ENCODE results near the gene WWC2.

Gene WWC2

DNA sequence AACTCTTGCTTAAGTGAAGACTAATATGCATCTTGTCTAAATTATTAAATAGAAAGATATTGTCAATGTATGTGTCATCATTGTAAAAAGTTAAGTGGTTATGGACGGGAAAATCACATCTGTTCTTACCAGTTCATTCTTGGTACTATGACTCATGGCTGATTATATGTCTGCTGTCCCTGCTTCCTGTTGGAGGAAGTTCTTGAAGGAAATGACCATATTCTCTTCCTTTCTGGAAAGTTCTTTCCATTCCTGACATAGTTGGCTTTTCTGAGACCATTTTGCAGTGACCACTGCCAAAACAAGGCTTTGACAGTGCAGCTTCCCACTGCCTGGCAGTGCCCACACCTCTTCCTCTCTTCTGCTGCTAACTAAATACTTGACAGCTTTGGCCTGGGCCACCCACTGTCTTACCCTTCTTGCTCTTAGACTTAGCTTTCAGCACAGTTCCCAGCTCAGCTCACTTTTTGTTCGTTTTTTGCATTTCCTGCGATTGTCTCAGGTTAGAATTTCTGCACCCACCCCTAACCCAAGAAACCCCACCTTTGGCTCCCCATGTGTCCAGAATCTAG lies 236.4 kb downstream of the WWC2 start:
- DNase-seq = peak; percentile 94

DNA sequence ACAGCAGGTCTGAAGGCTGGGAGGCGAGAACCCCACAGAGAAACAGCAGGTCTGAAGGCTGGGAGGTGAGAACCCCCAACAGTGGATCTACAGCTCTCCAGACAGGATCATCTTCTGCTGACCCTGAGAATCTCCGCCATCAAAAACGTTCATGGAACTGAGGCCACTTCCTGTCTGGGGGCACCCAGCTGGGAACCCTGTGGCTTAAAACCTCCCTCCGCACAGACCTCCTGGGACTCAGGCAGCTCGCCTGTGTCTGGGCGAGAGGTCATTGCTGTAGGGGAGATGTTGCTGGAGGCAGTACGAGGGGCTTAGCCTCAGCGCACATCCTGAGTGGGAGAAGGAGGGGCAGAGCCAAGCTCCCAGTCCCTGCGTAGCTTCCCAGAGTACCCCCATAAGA lies 238.3 kb downstream of the WWC2 start:
- no peak for DNase-seq

DNA sequence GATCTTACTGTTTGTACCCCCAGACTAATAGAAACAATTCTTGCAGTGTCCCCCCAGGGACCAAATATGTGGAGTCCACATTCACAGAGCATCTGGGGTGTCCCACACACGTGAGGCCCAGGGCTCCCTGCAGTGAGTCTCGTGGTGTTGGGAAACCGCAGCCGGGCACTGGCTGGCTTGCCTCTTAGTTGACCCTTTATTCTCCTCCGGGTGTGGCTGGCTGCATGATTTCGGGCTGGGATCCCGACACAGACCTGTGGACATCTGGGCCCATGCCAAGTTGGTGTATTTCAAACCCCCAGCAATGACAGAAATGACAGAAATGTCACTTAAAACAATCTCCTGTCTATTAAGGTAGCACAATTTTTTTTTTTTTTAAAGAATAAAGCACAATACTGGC lies 238.8 kb downstream of the WWC2 start:
- no peak for DNase-seq

DNA sequence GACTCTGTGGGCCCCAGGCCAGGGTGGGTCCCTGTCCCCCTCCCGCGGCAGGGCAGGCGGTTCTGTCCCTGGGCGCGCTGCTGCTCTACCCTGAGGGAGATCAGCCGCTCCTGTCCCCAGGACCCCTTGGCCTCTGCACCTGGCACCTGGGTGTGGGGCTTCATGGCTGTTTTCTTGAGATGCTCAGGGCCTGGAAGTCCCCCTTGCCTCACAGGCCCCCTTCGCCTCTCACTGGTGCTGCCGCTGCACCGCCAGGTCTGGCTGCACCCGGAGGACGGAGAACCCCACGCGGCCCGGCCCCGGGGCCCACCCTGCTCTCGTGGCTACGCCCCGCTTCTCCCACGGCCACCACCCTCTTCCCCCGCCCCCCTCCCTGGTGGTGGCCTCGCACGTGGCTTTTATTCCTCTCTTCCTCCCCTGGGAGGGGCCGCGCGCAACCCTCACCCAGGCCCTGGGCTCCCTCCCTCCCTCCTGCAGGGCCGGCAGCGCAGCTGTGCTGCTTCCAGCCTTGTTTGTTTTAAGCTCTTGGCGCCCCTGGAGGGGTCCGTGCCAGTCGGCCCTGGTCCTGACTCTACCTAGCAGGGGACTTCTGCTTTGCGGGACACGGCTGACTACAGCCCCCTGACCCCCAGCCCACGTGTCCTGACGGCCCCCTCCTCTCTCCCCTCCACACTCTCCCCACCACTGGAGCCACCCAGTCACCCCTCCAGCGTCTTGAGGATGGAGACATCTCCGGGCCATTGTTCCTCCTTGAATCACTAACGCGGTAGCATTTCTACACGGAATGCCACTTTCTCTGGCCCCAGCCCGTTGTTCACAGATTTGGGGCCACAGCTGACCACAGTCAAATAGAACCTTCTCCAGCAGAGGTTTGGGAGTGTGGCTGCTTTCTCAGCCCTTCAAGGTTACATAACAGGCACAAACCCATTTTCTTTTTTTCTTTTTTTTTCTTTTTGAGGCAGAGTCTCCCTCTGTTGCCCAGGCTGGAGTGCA lies 243.8 kb downstream of the WWC2 start:
- peak; percentile 26 for DNase-seq

DNA sequence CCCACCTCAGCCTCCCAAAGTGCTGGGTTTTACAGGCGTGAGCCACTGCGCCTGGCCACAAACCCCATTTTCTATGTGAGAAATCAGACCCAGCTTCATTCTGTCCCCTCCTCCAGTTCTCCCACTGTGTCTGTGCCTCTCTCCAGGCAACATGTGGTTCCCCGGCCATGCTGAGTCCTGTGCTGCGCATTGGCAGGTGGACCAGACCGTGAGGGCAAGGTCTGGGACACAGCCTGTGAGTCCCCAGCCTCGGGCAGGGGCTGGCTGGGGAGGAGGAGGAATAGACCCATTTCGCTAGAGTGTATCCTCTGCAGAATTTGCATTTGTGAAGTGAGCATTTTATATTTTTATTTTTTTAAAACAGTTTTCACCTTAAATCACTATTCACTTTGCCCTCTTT lies 244.7 kb downstream of the WWC2 start:
- no peak for DNase-seq

DNA sequence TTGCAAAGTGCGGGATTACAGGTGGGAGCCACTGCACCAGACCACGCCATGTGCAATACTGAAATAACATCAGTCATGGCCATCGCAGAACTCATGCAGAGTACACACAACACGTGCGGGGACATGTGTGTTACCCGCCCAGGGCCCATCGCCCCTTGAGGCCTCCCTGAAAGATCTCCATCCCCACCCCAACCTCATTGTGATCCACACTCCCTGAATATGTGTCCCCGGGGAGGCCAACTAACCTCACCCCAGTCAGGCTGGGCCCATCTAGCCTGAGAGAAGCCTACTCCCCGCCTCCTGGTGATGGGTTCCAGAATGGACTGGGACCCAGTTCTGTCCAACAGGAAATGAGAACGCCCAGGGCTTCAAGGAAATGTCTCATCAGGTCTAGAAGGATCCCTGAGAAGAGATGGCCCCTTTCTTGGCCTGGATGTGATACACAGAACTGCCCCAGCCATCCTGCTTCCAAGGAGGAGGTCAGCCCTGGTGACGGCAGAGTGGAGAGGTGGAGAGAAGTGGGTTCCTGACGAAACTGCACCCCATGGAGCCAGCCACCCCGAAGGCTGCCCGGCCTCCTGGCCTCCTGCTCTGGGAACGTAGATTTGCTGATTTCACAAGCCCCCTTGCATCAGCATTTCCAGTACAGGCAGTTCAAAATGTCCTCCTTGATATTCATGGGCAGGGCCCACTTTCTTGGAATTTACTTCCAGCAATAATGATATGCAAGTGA lies 245.6 kb downstream of the WWC2 start:
- no peak for DNase-seq

DNA sequence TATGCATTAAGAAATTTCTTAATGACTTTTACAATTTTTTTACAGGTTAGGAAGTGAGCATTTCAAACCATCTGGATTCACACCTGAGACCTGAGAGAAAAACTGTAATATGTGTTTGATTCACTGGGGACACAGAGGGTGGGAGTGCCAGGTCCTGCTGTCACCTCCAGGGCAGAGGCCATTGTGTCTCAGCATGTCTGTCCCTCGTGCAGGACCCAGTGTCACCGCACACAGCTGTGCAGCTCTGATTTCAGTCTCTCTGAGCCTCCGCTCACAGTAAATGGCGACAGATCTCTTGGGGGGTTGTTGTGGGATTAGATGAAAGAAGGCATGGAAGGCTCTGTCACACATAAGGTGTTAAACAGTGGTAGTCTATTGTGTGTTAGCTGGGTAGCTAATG lies 246.2 kb downstream of the WWC2 start:
- DNase-seq = no peak

DNA sequence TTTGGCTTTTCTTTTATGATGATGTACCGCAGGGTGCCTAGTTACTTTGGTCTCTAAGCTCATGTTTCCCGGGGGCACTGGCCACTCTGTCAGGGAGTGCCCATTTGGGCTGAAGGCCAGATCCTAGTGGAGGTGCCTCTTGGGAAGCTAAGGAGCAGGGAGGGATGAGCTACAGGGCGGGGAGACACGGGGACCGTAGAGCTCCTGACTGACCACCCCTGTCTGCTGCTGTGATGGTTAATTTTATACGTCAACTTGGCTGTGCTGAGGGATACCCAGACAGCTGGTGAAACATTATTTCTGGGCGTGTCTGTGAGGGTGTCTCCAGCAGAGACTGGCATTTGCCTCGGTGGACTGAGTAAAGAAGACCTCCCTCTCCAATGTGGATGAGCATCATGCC lies 248.1 kb downstream of the WWC2 start:
- no peak for DNase-seq

DNA sequence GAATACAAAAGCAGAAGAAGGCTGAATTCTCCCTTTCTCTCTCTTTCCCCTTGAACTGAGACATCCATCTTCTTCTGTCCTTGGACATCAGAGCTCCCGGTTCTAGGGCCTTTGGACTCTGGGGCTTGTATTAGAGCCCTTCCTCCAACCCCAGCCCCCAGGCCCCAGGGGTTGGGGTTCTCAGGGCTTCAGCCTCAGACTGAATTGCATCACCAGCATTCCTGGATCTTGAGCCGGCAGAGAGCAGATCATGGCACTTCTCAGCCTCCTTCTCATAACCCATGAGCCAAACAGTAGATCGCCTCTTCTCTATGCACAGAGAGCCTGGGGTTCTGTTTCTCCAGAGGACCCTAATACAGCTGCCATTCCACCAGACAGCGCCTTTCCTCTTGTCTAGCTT lies 248.5 kb downstream of the WWC2 start:
- peak; percentile 55 for DNase-seq

DNA sequence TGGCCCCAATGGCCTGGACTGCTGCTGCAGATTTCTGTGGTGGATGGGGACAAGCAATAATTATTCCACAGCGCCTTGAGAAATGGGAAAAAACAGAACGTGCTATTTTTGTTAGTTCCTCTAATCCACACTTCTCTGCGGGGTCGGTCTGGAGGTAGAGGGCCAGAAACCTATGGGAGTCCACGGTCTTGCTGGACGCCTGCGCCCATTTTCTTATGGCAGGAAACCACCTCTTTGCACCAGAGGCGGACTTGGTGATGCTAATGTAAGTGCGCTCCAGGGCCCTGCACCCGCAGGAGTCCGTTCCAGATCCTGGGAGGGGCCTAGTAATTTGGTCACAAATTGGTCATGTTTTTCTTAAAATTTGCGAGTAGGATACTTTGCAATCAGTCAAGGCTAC lies 249.1 kb downstream of the WWC2 start:
- no peak for DNase-seq

DNA sequence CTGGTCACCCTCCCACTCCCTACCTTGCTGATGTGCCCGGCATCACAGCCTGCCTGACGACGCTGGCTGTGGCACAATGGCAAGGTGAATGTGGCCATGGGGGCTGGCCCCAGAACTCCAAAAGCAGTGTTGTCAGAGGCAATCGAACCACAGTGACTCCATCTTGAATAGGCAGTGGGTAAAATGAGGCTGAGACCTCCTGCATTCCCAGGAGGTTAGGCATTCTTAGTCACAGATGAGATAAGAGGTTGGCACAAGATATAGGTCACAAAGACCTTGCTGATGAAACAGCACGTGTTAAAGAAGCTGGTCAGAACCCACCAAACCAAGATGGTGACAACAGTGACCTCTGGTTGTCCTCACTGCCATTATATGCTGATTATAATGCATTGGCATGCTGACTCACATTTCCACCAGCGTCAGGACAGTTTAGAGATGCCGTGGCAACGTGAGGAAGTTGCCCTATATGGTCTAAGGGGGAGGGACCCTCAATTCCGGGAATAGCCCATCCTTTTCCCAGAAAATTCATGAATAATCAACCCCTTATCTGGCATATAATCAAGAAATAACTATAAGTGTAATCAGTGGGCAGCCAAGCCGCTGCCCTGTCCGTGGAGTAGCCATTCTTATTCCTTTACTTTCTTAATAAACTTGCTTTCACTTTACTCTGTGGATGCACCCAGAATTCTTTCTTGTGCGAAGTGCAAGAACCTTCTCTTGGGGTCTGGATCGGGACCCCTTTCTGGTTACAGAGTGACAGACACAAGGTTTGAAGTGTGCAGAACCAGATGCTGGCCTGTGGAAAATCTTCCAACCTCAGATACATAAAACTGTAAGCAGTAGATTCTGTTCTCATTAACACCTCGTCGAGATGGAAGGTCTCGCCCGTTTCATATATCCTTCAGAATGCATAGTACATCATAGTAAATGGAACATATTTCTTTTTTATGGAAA lies 249.9 kb downstream of the WWC2 start:
- peak; percentile 98 for DNase-seq

DNA sequence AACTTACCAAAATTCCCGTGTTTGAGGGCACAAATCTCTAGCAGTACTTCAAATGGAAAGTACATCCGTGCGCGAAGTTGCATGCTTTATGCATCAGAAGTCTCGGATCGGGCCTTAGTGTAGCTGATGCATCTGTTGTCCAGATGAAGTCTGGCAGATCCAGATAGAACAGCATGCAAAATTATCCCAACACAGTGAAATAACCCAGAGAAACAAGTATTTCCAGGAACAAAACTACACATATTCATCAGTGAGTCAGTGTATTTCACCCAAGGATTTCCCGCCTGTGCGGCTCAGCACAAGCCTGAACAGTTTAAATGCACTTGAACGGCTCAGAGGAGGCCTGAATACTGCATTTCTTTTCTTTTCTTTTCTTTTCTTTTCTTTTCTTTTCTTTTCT lies 250.6 kb downstream of the WWC2 start:
- peak; percentile 95 for DNase-seq

DNA sequence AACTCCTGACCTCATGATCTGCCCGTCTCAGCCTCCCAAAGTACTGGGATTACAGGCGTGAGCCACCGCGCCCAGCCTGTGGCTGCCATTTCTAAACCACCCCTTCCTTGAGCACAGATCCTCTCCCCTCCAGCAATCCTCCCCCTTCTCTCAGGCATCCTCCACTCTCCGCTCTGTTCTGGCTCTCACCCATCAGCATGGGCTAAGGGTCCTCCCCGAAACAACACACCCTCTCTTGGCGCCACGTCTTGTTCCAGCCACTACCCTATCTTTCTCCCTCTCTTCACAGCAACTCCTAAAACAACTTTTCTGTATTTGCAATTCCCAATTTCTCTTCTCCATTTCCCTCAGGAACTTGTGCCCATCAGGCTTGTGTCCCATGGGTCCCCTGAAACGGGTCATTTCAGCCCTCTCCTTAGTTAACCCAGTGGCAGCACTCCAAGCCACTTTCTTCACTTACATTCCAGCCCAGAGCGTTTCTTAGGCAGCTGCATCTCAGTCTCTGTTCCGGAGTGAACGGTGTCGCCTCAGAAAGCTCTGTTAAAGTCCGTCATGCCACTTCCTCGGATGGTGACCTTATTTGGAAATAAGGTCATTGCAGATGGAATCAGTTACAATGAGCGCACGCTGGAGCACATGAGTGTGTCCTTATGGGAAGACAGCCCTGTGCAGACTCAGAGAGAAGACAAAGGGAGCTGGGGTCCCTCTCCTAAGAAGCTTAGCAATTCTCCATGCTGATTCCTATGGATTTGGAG lies 251.4 kb downstream of the WWC2 start:
- peak; percentile 55 for DNase-seq

DNA sequence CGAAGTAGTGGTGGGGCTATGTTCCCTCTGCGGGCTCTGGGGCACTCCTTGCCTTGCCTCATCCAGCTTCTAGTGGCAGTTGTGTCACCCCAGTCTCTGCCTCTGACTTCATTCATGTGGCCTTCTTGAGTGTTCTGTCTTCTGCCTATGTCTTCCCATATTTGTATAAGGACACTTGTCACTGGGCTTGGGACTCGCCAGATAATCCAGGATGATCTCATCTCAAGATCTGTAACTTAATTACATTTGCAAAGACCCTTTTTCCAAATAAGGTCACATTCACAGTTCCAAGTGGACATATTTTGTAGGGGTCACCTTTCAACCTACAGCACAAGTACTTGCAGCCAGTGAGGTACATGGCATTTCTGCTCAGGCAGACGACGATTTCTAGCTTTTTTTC lies 253.5 kb downstream of the WWC2 start:
- no peak for DNase-seq

DNA sequence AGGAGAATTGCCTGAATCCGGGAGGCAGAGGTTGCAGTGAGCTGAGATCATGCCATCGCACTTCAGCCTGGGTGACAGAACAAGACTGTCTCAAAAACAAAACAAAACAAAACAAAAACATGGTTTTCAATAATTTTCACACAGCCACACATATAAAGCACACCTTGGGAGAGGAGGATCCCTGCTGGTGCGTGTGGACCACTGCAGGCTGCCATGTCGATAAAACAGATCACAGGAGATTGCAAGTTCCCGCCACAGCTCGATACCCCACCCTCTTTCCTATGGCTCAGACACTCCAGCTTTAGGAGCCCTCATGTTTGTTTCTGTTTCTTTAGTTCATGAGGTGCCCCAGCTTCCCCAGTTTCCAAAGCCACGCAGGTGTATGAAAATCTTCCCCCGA lies 254.5 kb downstream of the WWC2 start:
- DNase-seq = no peak

DNA sequence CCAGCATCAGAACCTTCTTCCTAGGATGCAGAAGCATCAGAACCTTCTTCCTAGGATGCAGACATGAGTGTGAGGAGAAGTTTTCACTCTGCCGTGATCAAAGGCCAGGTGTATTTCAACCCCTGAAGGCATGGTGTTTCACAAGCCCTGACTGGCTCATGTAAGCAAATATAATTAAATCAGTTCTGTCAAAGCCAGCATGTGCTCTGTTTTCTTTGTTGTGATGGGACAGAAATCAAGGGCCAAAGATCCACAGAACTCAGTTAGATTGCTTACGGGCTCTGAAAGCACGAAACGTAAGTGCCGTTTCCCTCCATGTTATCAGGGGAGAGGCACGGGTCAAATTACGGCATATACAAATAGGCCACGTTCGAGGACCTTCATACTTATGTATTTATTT lies 255.2 kb downstream of the WWC2 start:
- no peak for DNase-seq

DNA sequence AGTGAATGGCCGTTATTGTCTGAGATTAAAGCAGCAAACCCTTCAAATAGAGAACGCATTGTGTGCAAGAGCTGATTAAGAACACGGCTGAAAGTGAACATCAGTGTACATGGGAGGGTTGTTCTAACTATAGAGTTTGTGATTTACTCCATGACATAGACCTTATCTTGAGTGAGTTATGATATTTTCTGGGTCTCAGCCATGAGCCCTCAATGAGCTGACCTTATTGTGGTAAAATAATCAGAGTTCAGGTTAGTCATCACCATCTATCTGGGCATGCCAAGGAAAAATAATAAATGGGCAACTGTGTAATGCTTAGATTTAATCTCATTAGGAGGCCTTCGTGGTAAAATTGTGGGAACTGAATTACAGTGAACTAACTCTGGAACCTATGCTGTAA lies 256.3 kb downstream of the WWC2 start:
- DNase-seq = peak; percentile 79

DNA sequence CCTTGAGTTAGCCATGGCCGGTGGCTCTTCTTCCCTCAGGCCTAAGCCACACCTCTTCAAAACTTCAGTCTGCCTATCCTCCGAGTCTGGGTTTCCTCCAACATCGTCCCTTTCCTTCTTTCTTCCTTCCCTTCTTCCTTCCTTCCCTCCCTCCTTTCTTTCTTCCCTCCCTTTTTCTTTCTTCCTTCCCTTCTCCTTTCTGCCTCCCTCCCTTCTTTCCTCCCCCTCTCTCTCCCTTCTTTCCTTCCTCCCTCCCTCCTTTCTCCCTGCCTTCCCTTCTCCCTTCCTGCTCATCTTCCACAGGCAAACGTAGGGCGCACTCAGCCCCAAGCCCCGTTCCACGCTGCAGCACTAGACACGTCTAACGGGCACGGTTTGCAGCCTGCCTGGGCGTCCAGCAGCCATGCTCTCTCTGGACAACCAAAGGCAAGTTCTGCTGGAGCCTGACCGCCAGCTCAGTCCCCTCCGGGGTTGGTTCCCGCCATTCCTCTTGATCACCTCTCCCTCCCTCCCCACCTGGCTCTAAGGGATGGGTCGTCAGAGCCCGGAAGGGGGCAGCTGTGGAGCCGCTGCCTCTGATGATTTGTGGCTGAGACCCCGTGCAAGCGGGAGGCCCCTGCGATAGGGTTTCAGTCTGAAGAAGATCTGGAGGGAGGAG lies 257.2 kb downstream of the WWC2 start:
- no peak for DNase-seq

DNA sequence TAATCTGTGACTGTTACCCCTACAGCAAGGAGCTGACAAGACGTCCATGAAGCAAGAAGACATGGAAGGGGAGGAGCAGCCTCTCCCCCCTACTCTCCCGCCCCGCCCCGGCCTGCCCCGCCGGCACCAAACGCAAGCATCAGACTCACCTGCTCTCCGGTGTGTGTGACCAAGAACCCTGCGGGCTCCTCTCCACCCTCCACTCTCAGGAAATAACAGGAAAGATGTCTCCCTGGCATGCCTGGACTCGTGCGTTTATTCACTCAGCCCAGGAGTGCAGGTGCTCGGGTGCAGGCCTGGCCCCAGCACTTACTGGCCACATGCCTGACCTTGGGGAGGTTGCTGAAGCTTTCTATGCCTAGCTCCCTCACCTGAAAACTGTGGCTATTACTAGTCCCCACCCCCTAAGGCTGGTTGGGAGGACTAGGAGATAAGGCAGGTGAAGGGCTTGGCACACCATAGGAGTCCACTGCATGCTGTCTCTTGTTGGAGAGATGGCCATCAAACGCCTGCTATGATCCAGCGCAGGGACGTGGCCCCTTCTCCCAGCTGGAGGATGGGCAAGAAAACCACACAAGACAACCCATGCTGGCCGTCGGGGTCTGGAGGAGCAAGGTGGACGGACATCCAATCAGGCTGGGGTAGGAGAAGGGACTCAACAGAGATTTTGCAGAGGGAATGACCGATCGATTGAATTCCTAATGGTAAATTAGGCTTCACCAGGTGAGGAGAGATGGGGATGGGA lies 258.0 kb downstream of the WWC2 start:
- no peak for DNase-seq

DNA sequence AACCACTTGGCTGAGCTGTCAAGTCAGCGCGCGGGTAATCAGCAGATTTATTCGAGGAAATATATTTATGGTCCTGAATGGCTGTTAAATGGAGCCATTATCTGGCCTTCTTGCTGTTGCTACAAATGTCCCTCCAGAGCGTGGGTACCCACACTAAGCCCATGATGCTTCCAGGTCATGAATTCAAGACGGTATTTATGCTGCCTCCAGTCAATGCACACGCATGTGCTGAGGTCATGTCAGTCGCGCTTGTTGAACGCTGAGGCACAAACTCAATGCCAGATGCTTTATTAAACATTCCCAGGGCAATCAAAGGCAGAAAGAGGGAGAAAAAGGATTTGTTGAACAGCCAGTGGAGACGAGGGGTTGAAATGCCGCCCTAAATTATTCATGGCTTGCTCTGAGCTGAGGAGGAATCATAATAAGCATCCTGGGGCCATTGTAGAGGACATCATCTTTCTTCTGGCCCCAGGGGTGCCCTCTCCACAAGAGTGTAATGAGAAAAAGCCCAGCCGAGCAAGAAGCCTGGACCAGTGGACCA lies 259.2 kb downstream of the WWC2 start:
- no peak for DNase-seq
